Osteocyte (in vitro differentiated cells): ENCODE results near the gene TMPRSS11B. TPM values are rescaled to one million over a fixed set of nuclear protein-coding genes. Genes with fewer than 3 reads are reported as not detected.

Source experiments
- DNase-seq: peaks from one replicate; pipeline ENCODE4 v3.0.0; 2021; ENCODE audit warnings: mixed read lengths; ENCODE audit not compliant: unreplicated experiment; ENCODE audit errors: extremely low spot score
- H3K27ac Mint-ChIP-seq: one replicate; pipeline ENCODE4 v1.8.0; 2021; ENCODE audit warnings: mild to moderate bottlenecking, mixed read lengths; ENCODE audit not compliant: unreplicated experiment
- H3K27me3 Mint-ChIP-seq: one replicate; pipeline ENCODE4 v1.8.0; 2021; ENCODE audit warnings: mixed read lengths; ENCODE audit not compliant: unreplicated experiment
- H3K36me3 Mint-ChIP-seq: one replicate; pipeline ENCODE4 v1.8.0; 2021; ENCODE audit warnings: mixed read lengths; ENCODE audit not compliant: unreplicated experiment
- H3K4me1 Mint-ChIP-seq: one replicate; pipeline ENCODE4 v1.8.0; 2021; ENCODE audit warnings: mixed read lengths; ENCODE audit not compliant: unreplicated experiment
- H3K4me3 Mint-ChIP-seq: one replicate; pipeline ENCODE4 v1.8.0; 2021; ENCODE audit warnings: mild to moderate bottlenecking, moderate library complexity, mixed read lengths; ENCODE audit not compliant: unreplicated experiment
- H3K9me3 Mint-ChIP-seq: one replicate; pipeline ENCODE4 v1.8.0; 2021; ENCODE audit warnings: mixed read lengths; ENCODE audit not compliant: unreplicated experiment
- long read RNA-seq: library from polyadenylated mRNA; unstranded; transcript quantifications from one replicate; pipeline ENCODE4 v2.0.0, GENCODE V29; 2021
- total RNA-seq: library from RNA; stranded (reverse); gene quantifications from 2 replicates; pipeline ENCODE4 v1.2.1, GENCODE V29; 2021
- TF ChIP-seq, protein P1 (sequence below): fragments of 200-600 bp; sonication (generic); IDR thresholded peaks from 2 replicates; pipeline ENCODE4 v1.5.0; 2021; ENCODE audit warnings: antibody characterized with exemption, mild to moderate bottlenecking, moderate library complexity

Gene TMPRSS11B
- not detected in 2 replicates for total RNA-seq
- long read RNA-seq = 0 reads

- H3K36me3 Mint-ChIP-seq = no peaks in the 10 kb centered on the region
- DNase-seq = no peak
- no peaks in the 10 kb centered on the region for H3K9me3 Mint-ChIP-seq
- TF ChIP-seq, protein P1, sequence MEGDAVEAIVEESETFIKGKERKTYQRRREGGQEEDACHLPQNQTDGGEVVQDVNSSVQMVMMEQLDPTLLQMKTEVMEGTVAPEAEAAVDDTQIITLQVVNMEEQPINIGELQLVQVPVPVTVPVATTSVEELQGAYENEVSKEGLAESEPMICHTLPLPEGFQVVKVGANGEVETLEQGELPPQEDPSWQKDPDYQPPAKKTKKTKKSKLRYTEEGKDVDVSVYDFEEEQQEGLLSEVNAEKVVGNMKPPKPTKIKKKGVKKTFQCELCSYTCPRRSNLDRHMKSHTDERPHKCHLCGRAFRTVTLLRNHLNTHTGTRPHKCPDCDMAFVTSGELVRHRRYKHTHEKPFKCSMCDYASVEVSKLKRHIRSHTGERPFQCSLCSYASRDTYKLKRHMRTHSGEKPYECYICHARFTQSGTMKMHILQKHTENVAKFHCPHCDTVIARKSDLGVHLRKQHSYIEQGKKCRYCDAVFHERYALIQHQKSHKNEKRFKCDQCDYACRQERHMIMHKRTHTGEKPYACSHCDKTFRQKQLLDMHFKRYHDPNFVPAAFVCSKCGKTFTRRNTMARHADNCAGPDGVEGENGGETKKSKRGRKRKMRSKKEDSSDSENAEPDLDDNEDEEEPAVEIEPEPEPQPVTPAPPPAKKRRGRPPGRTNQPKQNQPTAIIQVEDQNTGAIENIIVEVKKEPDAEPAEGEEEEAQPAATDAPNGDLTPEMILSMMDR = no peak
- H3K4me1 Mint-ChIP-seq = no peaks in the 10 kb centered on the region
- no peak within 1 kb of the TSS for H3K27ac Mint-ChIP-seq
- peaks cover 25% of the 10 kb centered on the region for H3K27me3 Mint-ChIP-seq
- H3K4me3 Mint-ChIP-seq = no peak within 1 kb of the TSS
These were observed at the start of gene TMPRSS11B for GRCh38 chr4:68245594-68245993. TMPRSS11B (minus strand) TSS chr4:68245694; CDS start chr4:68245558, 136 bp downstream.

- Mint-ChIP-seq H3K27ac (no peak overlapping the region), H3K27me3 (peaks cover 51% of the 10 kb centered on the region), H3K4me3 (no peak overlapping the region), H3K36me3 (no peaks in the 10 kb centered on the region), H3K9me3 (no peaks in the 10 kb centered on the region), H3K4me1 (no peaks in the 10 kb centered on the region)
- TF ChIP-seq, protein P1 = no peak
- DNase-seq = no peak
These were observed 45.8 kb upstream of the TMPRSS11B start for GRCh38 chr4:68291256-68291655.

- DNase-seq = no peak
- H3K27me3 Mint-ChIP-seq = peaks cover 39% of the 10 kb centered on the region
- H3K9me3 Mint-ChIP-seq = no peaks in the 10 kb centered on the region
- H3K36me3 Mint-ChIP-seq = no peaks in the 10 kb centered on the region
- H3K4me3 Mint-ChIP-seq = no peak overlapping the region
- TF ChIP-seq, protein P1 = no peak
- no peak overlapping the region for H3K27ac Mint-ChIP-seq
- H3K4me1 Mint-ChIP-seq = no peaks in the 10 kb centered on the region
These were observed 42.9 kb upstream of the TMPRSS11B start for GRCh38 chr4:68288393-68288740.

- H3K27me3 Mint-ChIP-seq = peaks cover 39% of the 10 kb centered on the region
- no peak overlapping the region for H3K27ac Mint-ChIP-seq
- H3K9me3 Mint-ChIP-seq = no peaks in the 10 kb centered on the region
- H3K4me3 Mint-ChIP-seq = no peak overlapping the region
- TF ChIP-seq, protein P1 = no peak
- no peaks in the 10 kb centered on the region for H3K36me3 Mint-ChIP-seq
- H3K4me1 Mint-ChIP-seq = no peaks in the 10 kb centered on the region
- no peak for DNase-seq
These were observed 42.4 kb upstream of the TMPRSS11B start for GRCh38 chr4:68287704-68288392.

DNA sequence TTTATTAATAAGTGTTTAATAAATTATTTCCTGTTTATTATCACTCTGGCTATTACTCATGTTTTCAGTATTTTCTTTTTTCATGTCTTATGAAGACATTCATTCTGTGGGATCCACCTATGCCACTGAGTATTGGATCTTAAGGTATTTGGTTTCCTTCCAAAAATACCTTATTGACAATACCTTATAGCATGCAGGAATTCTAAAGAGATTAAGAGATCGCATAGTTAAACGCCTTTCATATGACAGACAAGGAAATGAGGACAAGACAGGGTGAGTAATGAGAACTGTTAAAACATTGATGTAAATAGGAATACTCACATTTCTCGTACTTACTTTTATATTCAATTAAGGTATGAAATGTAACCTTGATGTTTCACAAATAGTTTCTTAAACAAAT lies 38.2 kb upstream of the TMPRSS11B start:
- Mint-ChIP-seq H3K4me1 (no peaks in the 10 kb centered on the region), H3K27me3 (peaks cover 28% of the 10 kb centered on the region), H3K36me3 (no peaks in the 10 kb centered on the region), H3K4me3 (no peak overlapping the region), H3K27ac (no peak overlapping the region), H3K9me3 (no peaks in the 10 kb centered on the region)
- TF ChIP-seq, protein P1 = no peak
- no peak for DNase-seq
